ENCODE data around the gene OLFML1. TPM values are rescaled to one million over a fixed set of nuclear protein-coding genes. Genes with fewer than 3 reads are reported as not detected.

Gene OLFML1
- polyA plus RNA-seq, 2 donors = 0.49 to 1.2 TPM

GRCh38 chr11:7471071-7471470 lies 14.2 kb upstream of the OLFML1 start:
- no peaks in the 10 kb centered on the region for H3K9me3 ChIP-seq (ENCODE audit: control insufficient read depth in 2 of 2, insufficient read depth in 1 of 2, low read depth in 1 of 2, low read length in 1 of 2)
- no peak overlapping the region for H3K27ac ChIP-seq (ENCODE audit: low read depth in 2 of 2, low read length in 1 of 2)
- H3K4me1 ChIP-seq (ENCODE audit: control insufficient read depth in 2 of 2, insufficient read depth in 2 of 2, low read length in 1 of 2) = no peaks in the 10 kb centered on the region
- no peaks in the 10 kb centered on the region for H3K27me3 ChIP-seq (ENCODE audit: control insufficient read depth in 1 of 2, insufficient read depth in 2 of 2, low read length in 2 of 2)
- WGBS, 2 donors = 90 to 91% methylated on average over 7 of the region's 7 CpGs
- no peaks in the 10 kb centered on the region for H3K36me3 ChIP-seq (ENCODE audit: control insufficient read depth in 2 of 2, insufficient read depth in 2 of 2, low read length in 1 of 2)
- no peak overlapping the region for H3K4me3 ChIP-seq (ENCODE audit: low read depth in 1 of 2, low read length in 2 of 2)

GRCh38 chr11:7473717-7474116 lies 11.6 kb upstream of the OLFML1 start:
- WGBS, 2 donors = 68 to 71% methylated on average over 1 of the region's 1 CpG
- no peaks in the 10 kb centered on the region for H3K4me1 ChIP-seq (ENCODE audit: control insufficient read depth in 2 of 2, insufficient read depth in 2 of 2, low read length in 1 of 2)
- no peaks in the 10 kb centered on the region for H3K9me3 ChIP-seq (ENCODE audit: control insufficient read depth in 2 of 2, insufficient read depth in 1 of 2, low read depth in 1 of 2, low read length in 1 of 2)
- H3K36me3 ChIP-seq (ENCODE audit: control insufficient read depth in 2 of 2, insufficient read depth in 2 of 2, low read length in 1 of 2) = no peaks in the 10 kb centered on the region
- H3K27ac ChIP-seq (ENCODE audit: low read depth in 2 of 2, low read length in 1 of 2) = no peak overlapping the region
- no peak overlapping the region for H3K4me3 ChIP-seq (ENCODE audit: low read depth in 1 of 2, low read length in 2 of 2)
- H3K27me3 ChIP-seq (ENCODE audit: control insufficient read depth in 1 of 2, insufficient read depth in 2 of 2, low read length in 2 of 2) = no peaks in the 10 kb centered on the region

- no peak overlapping the region for H3K27ac ChIP-seq (ENCODE audit: low read depth in 2 of 2, low read length in 1 of 2)
- H3K9me3 ChIP-seq (ENCODE audit: control insufficient read depth in 2 of 2, insufficient read depth in 1 of 2, low read depth in 1 of 2, low read length in 1 of 2) = no peaks in the 10 kb centered on the region
- 50 to 53% methylated on average over 2 of the region's 2 CpGs for WGBS, 2 donors
- no peaks in the 10 kb centered on the region for H3K4me1 ChIP-seq (ENCODE audit: control insufficient read depth in 2 of 2, insufficient read depth in 2 of 2, low read length in 1 of 2)
- no peaks in the 10 kb centered on the region for H3K27me3 ChIP-seq (ENCODE audit: control insufficient read depth in 1 of 2, insufficient read depth in 2 of 2, low read length in 2 of 2)
- no peak overlapping the region for H3K4me3 ChIP-seq (ENCODE audit: low read depth in 1 of 2, low read length in 2 of 2)
- no peaks in the 10 kb centered on the region for H3K36me3 ChIP-seq (ENCODE audit: control insufficient read depth in 2 of 2, insufficient read depth in 2 of 2, low read length in 1 of 2)
Observed at GRCh38 chr11:7480113-7480512, 5.2 kb upstream of the OLFML1 start.

- H3K27me3 ChIP-seq (ENCODE audit: control insufficient read depth in 1 of 2, insufficient read depth in 2 of 2, low read length in 2 of 2) = no peaks in the 10 kb centered on the region
- no peaks in the 10 kb centered on the region for H3K4me1 ChIP-seq (ENCODE audit: control insufficient read depth in 2 of 2, insufficient read depth in 2 of 2, low read length in 1 of 2)
- 64 to 73% methylated on average over 3 of the region's 3 CpGs for WGBS, 2 donors
- H3K36me3 ChIP-seq (ENCODE audit: control insufficient read depth in 2 of 2, insufficient read depth in 2 of 2, low read length in 1 of 2) = no peaks in the 10 kb centered on the region
- no peaks in the 10 kb centered on the region for H3K9me3 ChIP-seq (ENCODE audit: control insufficient read depth in 2 of 2, insufficient read depth in 1 of 2, low read depth in 1 of 2, low read length in 1 of 2)
- no peak overlapping the region for H3K4me3 ChIP-seq (ENCODE audit: low read depth in 1 of 2, low read length in 2 of 2)
- H3K27ac ChIP-seq (ENCODE audit: low read depth in 2 of 2, low read length in 1 of 2) = no peak overlapping the region
Observed at GRCh38 chr11:7484131-7484530, 1.2 kb upstream of the OLFML1 start.

- H3K27ac ChIP-seq (ENCODE audit: low read depth in 2 of 2, low read length in 1 of 2) = no peak overlapping the region
- WGBS, 2 donors = 71 to 77% methylated on average over 3 of the region's 3 CpGs
- H3K36me3 ChIP-seq (ENCODE audit: control insufficient read depth in 2 of 2, insufficient read depth in 2 of 2, low read length in 1 of 2) = no peaks in the 10 kb centered on the region
- H3K4me1 ChIP-seq (ENCODE audit: control insufficient read depth in 2 of 2, insufficient read depth in 2 of 2, low read length in 1 of 2) = no peaks in the 10 kb centered on the region
- H3K9me3 ChIP-seq (ENCODE audit: control insufficient read depth in 2 of 2, insufficient read depth in 1 of 2, low read depth in 1 of 2, low read length in 1 of 2) = no peaks in the 10 kb centered on the region
- H3K4me3 ChIP-seq (ENCODE audit: low read depth in 1 of 2, low read length in 2 of 2) = no peak overlapping the region
- H3K27me3 ChIP-seq (ENCODE audit: control insufficient read depth in 1 of 2, insufficient read depth in 2 of 2, low read length in 2 of 2) = no peaks in the 10 kb centered on the region
Observed at GRCh38 chr11:7484645-7485044, 661 bp upstream of the OLFML1 start.

GRCh38 chr11:7486098-7486780 lies 933 bp downstream of the OLFML1 start:
- H3K4me1 ChIP-seq (ENCODE audit: control insufficient read depth in 2 of 2, insufficient read depth in 2 of 2, low read length in 1 of 2) = no peaks in the 10 kb centered on the region
- no peaks in the 10 kb centered on the region for H3K36me3 ChIP-seq (ENCODE audit: control insufficient read depth in 2 of 2, insufficient read depth in 2 of 2, low read length in 1 of 2)
- no peaks in the 10 kb centered on the region for H3K27me3 ChIP-seq (ENCODE audit: control insufficient read depth in 1 of 2, insufficient read depth in 2 of 2, low read length in 2 of 2)
- no peak overlapping the region for H3K4me3 ChIP-seq (ENCODE audit: low read depth in 1 of 2, low read length in 2 of 2)
- no peak overlapping the region for H3K27ac ChIP-seq (ENCODE audit: low read depth in 2 of 2, low read length in 1 of 2)
- WGBS, 2 donors = 62% methylated on average over 2 of the region's 2 CpGs
- no peaks in the 10 kb centered on the region for H3K9me3 ChIP-seq (ENCODE audit: control insufficient read depth in 2 of 2, insufficient read depth in 1 of 2, low read depth in 1 of 2, low read length in 1 of 2)

GRCh38 chr11:7486781-7487140 lies 1.5 kb downstream of the OLFML1 start:
- no peak overlapping the region for H3K27ac ChIP-seq (ENCODE audit: low read depth in 2 of 2, low read length in 1 of 2)
- 27 to 44% methylated on average over 6 of the region's 6 CpGs for WGBS, 2 donors
- no peaks in the 10 kb centered on the region for H3K4me1 ChIP-seq (ENCODE audit: control insufficient read depth in 2 of 2, insufficient read depth in 2 of 2, low read length in 1 of 2)
- no peak overlapping the region for H3K4me3 ChIP-seq (ENCODE audit: low read depth in 1 of 2, low read length in 2 of 2)
- H3K36me3 ChIP-seq (ENCODE audit: control insufficient read depth in 2 of 2, insufficient read depth in 2 of 2, low read length in 1 of 2) = no peaks in the 10 kb centered on the region
- H3K27me3 ChIP-seq (ENCODE audit: control insufficient read depth in 1 of 2, insufficient read depth in 2 of 2, low read length in 2 of 2) = no peaks in the 10 kb centered on the region
- no peaks in the 10 kb centered on the region for H3K9me3 ChIP-seq (ENCODE audit: control insufficient read depth in 2 of 2, insufficient read depth in 1 of 2, low read depth in 1 of 2, low read length in 1 of 2)

- Histone ChIP-seq H3K27me3 (ENCODE audit: control insufficient read depth in 1 of 2, insufficient read depth in 2 of 2, low read length in 2 of 2) (no peaks in the 10 kb centered on the region), H3K36me3 (ENCODE audit: control insufficient read depth in 2 of 2, insufficient read depth in 2 of 2, low read length in 1 of 2) (no peaks in the 10 kb centered on the region), H3K4me1 (ENCODE audit: control insufficient read depth in 2 of 2, insufficient read depth in 2 of 2, low read length in 1 of 2) (no peaks in the 10 kb centered on the region), H3K9me3 (ENCODE audit: control insufficient read depth in 2 of 2, insufficient read depth in 1 of 2, low read depth in 1 of 2, low read length in 1 of 2) (no peaks in the 10 kb centered on the region), H3K27ac (ENCODE audit: low read depth in 2 of 2, low read length in 1 of 2) (no peak overlapping the region), H3K4me3 (ENCODE audit: low read depth in 1 of 2, low read length in 2 of 2) (no peak overlapping the region)
- WGBS, 2 donors = 42 to 48% methylated on average over 2 of the region's 2 CpGs
Observed at GRCh38 chr11:7487360-7487759, 2.1 kb downstream of the OLFML1 start.

- Histone ChIP-seq H3K9me3 (ENCODE audit: control insufficient read depth in 2 of 2, insufficient read depth in 1 of 2, low read depth in 1 of 2, low read length in 1 of 2) (no peaks in the 10 kb centered on the region), H3K36me3 (ENCODE audit: control insufficient read depth in 2 of 2, insufficient read depth in 2 of 2, low read length in 1 of 2) (no peaks in the 10 kb centered on the region), H3K27me3 (ENCODE audit: control insufficient read depth in 1 of 2, insufficient read depth in 2 of 2, low read length in 2 of 2) (no peaks in the 10 kb centered on the region), H3K27ac (ENCODE audit: low read depth in 2 of 2, low read length in 1 of 2) (no peak overlapping the region), H3K4me1 (ENCODE audit: control insufficient read depth in 2 of 2, insufficient read depth in 2 of 2, low read length in 1 of 2) (no peaks in the 10 kb centered on the region), H3K4me3 (ENCODE audit: low read depth in 1 of 2, low read length in 2 of 2) (no peak overlapping the region)
- WGBS, 2 donors = 73 to 89% methylated on average over 1 of the region's 1 CpG
Observed at GRCh38 chr11:7488681-7489080, 3.4 kb downstream of the OLFML1 start.

- H3K9me3 ChIP-seq (ENCODE audit: control insufficient read depth in 2 of 2, insufficient read depth in 1 of 2, low read depth in 1 of 2, low read length in 1 of 2) = no peaks in the 10 kb centered on the region
- H3K36me3 ChIP-seq (ENCODE audit: control insufficient read depth in 2 of 2, insufficient read depth in 2 of 2, low read length in 1 of 2) = no peaks in the 10 kb centered on the region
- WGBS, 2 donors = 89 to 91% methylated on average over 2 of the region's 2 CpGs
- no peak overlapping the region for H3K4me3 ChIP-seq (ENCODE audit: low read depth in 1 of 2, low read length in 2 of 2)
- H3K27ac ChIP-seq (ENCODE audit: low read depth in 2 of 2, low read length in 1 of 2) = no peak overlapping the region
- peaks cover 0 to under 1% of the 10 kb centered on the region in 2 donors for H3K4me1 ChIP-seq (ENCODE audit: control insufficient read depth in 2 of 2, insufficient read depth in 2 of 2, low read length in 1 of 2)
- H3K27me3 ChIP-seq (ENCODE audit: control insufficient read depth in 1 of 2, insufficient read depth in 2 of 2, low read length in 2 of 2) = no peaks in the 10 kb centered on the region
Observed at GRCh38 chr11:7489376-7489775, 4.1 kb downstream of the OLFML1 start.

All from esophagus (tissue), 2 donors.